GM12873 (cell line): ENCODE results near the gene SAMD14.

Experiments
- TF ChIP-seq, protein P1 (sequence below): IDR thresholded peaks from 2 replicates; pipeline ENCODE4 v1.5.1; 2012; ENCODE audit warnings: low read depth, mild to moderate bottlenecking, moderate library complexity, low read length, control low read depth; ENCODE audit not compliant: insufficient read depth; ENCODE audit errors: missing control alignments

SAMD14 gene

GRCh38 chr17:50129728-50130558 lies at the start of gene SAMD14:
TSS of gene SAMD14 (minus strand) at chr17:50130160. CDS start at chr17:50124959, 5,201 bp downstream.
- TF ChIP-seq, protein P1, sequence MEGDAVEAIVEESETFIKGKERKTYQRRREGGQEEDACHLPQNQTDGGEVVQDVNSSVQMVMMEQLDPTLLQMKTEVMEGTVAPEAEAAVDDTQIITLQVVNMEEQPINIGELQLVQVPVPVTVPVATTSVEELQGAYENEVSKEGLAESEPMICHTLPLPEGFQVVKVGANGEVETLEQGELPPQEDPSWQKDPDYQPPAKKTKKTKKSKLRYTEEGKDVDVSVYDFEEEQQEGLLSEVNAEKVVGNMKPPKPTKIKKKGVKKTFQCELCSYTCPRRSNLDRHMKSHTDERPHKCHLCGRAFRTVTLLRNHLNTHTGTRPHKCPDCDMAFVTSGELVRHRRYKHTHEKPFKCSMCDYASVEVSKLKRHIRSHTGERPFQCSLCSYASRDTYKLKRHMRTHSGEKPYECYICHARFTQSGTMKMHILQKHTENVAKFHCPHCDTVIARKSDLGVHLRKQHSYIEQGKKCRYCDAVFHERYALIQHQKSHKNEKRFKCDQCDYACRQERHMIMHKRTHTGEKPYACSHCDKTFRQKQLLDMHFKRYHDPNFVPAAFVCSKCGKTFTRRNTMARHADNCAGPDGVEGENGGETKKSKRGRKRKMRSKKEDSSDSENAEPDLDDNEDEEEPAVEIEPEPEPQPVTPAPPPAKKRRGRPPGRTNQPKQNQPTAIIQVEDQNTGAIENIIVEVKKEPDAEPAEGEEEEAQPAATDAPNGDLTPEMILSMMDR = no peak

DNA sequence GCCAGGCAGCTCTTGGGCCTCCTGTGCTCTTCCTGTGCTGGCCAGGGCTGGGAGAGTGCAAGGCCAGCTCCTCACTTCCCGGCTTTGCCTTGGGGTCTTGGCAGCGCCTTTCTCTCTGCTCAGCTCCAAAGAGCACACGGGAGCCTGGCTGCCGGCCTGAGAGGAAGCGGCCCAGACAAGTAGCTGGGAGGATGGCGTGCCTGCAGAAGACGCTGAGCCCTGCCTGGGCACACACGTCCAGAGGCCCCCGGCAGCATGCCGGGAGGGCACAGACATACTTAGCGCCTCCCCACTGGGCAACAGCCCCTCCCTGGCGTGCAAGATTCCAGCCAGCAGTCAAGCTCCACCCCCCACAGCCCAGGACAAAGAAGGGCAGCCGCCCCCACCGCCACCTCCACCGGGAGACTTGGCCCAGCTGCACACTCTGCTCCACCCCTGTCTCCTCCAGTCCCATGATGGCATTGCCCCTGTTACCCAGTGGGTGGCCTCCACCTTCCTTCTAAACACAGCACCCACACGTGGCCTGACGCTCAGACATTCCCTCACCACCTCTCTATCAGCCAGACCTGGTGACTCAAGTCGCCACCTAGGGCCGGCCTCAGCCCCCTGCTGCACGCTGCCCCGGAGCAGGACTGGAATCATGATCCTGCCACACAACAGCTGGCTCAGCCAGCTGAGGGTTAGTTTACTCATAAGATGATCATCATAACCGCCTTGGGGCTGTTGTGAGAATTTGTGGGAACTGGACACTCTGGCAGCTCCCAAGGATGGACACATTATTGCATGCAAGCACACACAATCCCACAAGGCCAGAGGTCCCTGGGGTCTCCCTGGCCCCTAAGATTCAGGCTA lies 48.2 kb upstream of the SAMD14 start:
- TF ChIP-seq, protein P1 = peak; percentile 72

DNA sequence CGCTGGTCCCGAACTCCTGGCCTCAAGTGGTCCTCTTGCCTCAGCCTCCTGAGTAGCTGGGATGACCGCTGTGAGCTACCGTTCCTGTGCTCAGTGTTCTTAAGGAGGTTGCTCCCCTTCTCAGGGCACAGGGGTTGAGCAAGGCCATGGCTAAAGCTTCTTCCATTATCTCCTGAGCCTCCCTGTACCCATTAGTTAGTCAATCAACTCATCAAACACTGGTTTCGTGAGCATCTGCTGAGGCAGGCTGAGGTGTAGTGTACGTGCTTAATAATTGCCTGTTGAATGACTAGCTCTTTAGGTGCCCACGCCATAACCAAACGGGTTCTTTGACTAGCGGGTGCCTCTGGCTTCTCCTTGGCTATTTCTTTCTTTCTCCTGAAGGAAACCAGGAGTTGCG lies 47.5 kb upstream of the SAMD14 start:
- TF ChIP-seq, protein P1 = no peak

- TF ChIP-seq, protein P1 = peak; percentile 9
Observed at GRCh38 chr17:50176559-50177357, 46.8 kb upstream of the SAMD14 start.

DNA sequence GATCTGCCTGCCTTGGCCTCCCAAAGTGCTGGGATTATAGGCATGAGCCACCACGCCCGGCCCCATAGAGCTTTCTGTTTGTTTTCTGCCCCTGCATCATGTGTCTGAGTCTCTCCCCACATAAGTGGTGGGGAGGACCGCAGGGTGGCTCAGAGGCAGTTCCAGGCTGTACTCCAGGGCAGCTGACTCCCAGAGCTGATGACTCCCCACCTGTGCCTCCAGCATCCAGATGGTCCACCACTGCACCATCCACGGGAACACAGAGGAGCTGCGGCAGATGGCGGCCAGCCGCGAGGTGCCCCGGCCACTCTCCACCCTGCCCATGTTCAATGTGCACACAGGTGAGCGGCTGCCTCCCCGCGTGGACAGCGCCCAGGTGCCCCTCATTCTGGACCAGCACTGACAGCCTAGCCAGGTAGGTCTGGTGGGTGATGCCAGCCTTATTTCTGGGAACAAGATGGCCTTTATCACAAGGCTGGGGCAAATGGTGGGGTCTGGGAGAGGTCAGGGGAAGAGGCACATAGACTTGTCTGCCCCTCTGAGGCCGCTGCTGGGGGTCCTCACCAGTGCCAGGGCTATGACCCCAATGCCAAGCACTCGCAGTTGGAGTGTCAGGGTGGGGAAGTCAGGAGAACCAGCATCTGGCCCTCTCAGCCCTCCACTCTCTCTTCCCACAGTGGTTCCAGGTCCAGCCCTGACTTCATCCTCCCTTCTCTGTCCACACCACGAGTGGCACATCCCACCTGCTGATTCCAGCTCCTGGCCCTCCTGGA lies 45.3 kb upstream of the SAMD14 start:
- TF ChIP-seq, protein P1 = no peak

DNA sequence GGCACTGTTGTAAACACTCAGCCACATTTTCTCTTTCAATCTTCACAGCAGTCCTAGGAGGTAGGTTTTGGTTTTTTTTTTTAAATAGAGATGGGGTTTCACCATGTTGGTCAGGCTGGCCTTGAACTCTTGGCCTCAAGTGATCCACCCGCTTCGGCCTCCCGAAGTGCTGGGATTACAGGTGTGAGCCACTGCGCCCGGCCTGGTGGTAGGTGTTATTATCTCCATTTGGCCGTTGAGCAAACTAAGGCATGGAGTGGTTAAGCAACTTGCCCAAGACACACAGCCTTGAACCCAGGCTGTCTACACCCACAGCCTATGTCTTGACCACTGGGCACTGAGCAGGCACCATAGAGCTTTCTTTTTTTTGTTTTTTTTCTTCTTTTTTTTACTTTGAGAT lies 44.5 kb upstream of the SAMD14 start:
- TF ChIP-seq, protein P1 = no peak
